ENCODE measurements around the gene POLR2C. TPM values are rescaled to one million over a fixed set of nuclear protein-coding genes. Genes with fewer than 3 reads are reported as not detected.

POLR2C gene
- total RNA-seq, 1 donor from 2014 or later, result 58.0 TPM

- peaks cover 20% of the 10 kb centered on the region for H3K4me1 ChIP-seq (ENCODE audit: insufficient read depth, low read length)
- peak overlapping the region; percentile 76 for H3K4me3 Mint-ChIP-seq (ENCODE audit: unreplicated experiment)
- H3K4me2 ChIP-seq (ENCODE audit: low read length), result peak overlapping the region; percentile 94
- peak overlapping the region; percentile 68 for H3K4me3 ChIP-seq (ENCODE audit: insufficient read depth, low read depth, low read length)
- no peak overlapping the region for H3K27ac ChIP-seq (ENCODE audit: low read depth, low read length)
- no peaks in the 10 kb centered on the region for H3K9me3 ChIP-seq (ENCODE audit: insufficient read depth, low read depth, low read length)
- TF ChIP-seq CTCF (IDR thresholded peaks at IDR 0.05; ENCODE audit: insufficient read depth, low read depth, low read length), result no peak
- H3K27me3 Mint-ChIP-seq (ENCODE audit: low read depth, unreplicated experiment), result no peaks in the 10 kb centered on the region
- peak overlapping the region; percentile 72 for H3K9ac ChIP-seq (ENCODE audit: low read length)
- no peak overlapping the region for H3K27ac Mint-ChIP-seq (ENCODE audit: unreplicated experiment)
- H3K79me2 ChIP-seq (ENCODE audit: insufficient read depth, low read length), result no peaks in the 10 kb centered on the region
- no peaks in the 10 kb centered on the region for H3K9me3 Mint-ChIP-seq (ENCODE audit: unreplicated experiment)
- peaks cover 2% of the 10 kb centered on the region for H3K36me3 Mint-ChIP-seq (ENCODE audit: low read depth, unreplicated experiment)
- H2AFZ ChIP-seq (ENCODE audit: low read depth, low read length), result peak overlapping the region; percentile 53
- DNase-seq (ENCODE audit: low read depth) (no peak), FAIRE-seq (no peak)
- H4K20me1 ChIP-seq (ENCODE audit: insufficient read depth, low read length), result peaks cover 25% of the 10 kb centered on the region
- no peaks in the 10 kb centered on the region for H3K27me3 ChIP-seq (ENCODE audit: insufficient read depth, low read length)
- peaks cover 9% of the 10 kb centered on the region for H3K4me1 Mint-ChIP-seq (ENCODE audit: low read depth, unreplicated experiment)
- H3K36me3 ChIP-seq (ENCODE audit: insufficient read depth, low read length), result peaks cover 4% of the 10 kb centered on the region
Measured at GRCh38 chr16:57478396-57479204, 16.1 kb downstream of the POLR2C start.

GRCh38 chr16:57479205-57479975 is 16.9 kb downstream of the POLR2C start:
- peaks cover 20% of the 10 kb centered on the region for H3K4me1 ChIP-seq (ENCODE audit: insufficient read depth, low read length)
- H3K4me1 Mint-ChIP-seq (ENCODE audit: low read depth, unreplicated experiment), result peaks cover 9% of the 10 kb centered on the region
- FAIRE-seq, result no peak

More at GRCh38 chr16:57479205-57479975, 16.9 kb downstream of the POLR2C start:
- peak; percentile 54 for DNase-seq (ENCODE audit: low read depth)
- H3K9me3 ChIP-seq (ENCODE audit: insufficient read depth, low read depth, low read length), result no peaks in the 10 kb centered on the region
- H3K4me3 ChIP-seq (ENCODE audit: insufficient read depth, low read depth, low read length), result peak overlapping the region; percentile 68
- no peak overlapping the region for H3K27ac Mint-ChIP-seq (ENCODE audit: unreplicated experiment)
- no peaks in the 10 kb centered on the region for H3K27me3 ChIP-seq (ENCODE audit: insufficient read depth, low read length)
- peak overlapping the region; percentile 72 for H3K9ac ChIP-seq (ENCODE audit: low read length)
- H3K36me3 ChIP-seq (ENCODE audit: insufficient read depth, low read length), result no peaks in the 10 kb centered on the region
- peak overlapping the region; percentile 81 for H3K4me3 Mint-ChIP-seq (ENCODE audit: unreplicated experiment)
- peaks cover 2% of the 10 kb centered on the region for H3K36me3 Mint-ChIP-seq (ENCODE audit: low read depth, unreplicated experiment)
- H4K20me1 ChIP-seq (ENCODE audit: insufficient read depth, low read length), result peaks cover 25% of the 10 kb centered on the region
- peak overlapping the region; percentile 94 for H3K4me2 ChIP-seq (ENCODE audit: low read length)
- no peak overlapping the region for H3K27ac ChIP-seq (ENCODE audit: low read depth, low read length)
- peak overlapping the region; percentile 53 for H2AFZ ChIP-seq (ENCODE audit: low read depth, low read length)
- no peaks in the 10 kb centered on the region for H3K9me3 Mint-ChIP-seq (ENCODE audit: unreplicated experiment)
- no peak for TF ChIP-seq EZH2 (IDR thresholded peaks at IDR 0.05; ENCODE audit: insufficient read depth, low read length)
- TF ChIP-seq CTCF (IDR thresholded peaks at IDR 0.05; ENCODE audit: insufficient read depth, low read depth, low read length), result no peak
- H3K79me2 ChIP-seq (ENCODE audit: insufficient read depth, low read length), result no peaks in the 10 kb centered on the region
- H3K27me3 Mint-ChIP-seq (ENCODE audit: low read depth, unreplicated experiment), result no peaks in the 10 kb centered on the region
